Esophagus (tissue), 2 donors: ENCODE measurements around the gene ZNF652. TPM values are rescaled to one million over a fixed set of nuclear protein-coding genes. Genes with fewer than 3 reads are reported as not detected.
"Not testable (repeated sequence)": the region's sequence is repeated elsewhere in the genome, so short reads cannot be mapped to it uniquely, and the experiment has no call there.

Experiments used
- H3K27ac ChIP-seq, 2 donors: one replicate each; pipeline ENCODE4 v1.5.1; 2013; ENCODE audit warnings: low read depth in 2 of 2, mild to moderate bottlenecking in 2 of 2, inconsistent platforms in 1 of 2, low read length in 1 of 2, moderate library complexity in 1 of 2
- H3K27me3 ChIP-seq, 2 donors: one replicate each; pipeline ENCODE4 v1.6.1; 2013; ENCODE audit warnings: low read length in 2 of 2, control low read depth in 1 of 2, mild to moderate bottlenecking in 1 of 2; ENCODE audit not compliant: insufficient read depth in 2 of 2, control insufficient read depth in 1 of 2
- H3K36me3 ChIP-seq, 2 donors: one replicate each; pipeline ENCODE4 v1.6.1; 2013; ENCODE audit warnings: low read length in 1 of 2; ENCODE audit not compliant: control insufficient read depth in 2 of 2, insufficient read depth in 2 of 2
- H3K4me1 ChIP-seq, 2 donors: one replicate each; pipeline ENCODE4 v1.6.1; 2013; ENCODE audit warnings: low read length in 1 of 2; ENCODE audit not compliant: control insufficient read depth in 2 of 2, insufficient read depth in 2 of 2
- H3K4me3 ChIP-seq, 2 donors: one replicate each; pipeline ENCODE4 v1.5.1; 2013; ENCODE audit warnings: low read length in 2 of 2, mild to moderate bottlenecking in 2 of 2, low read depth in 1 of 2, moderate library complexity in 1 of 2
- H3K9me3 ChIP-seq, 2 donors: one replicate each; pipeline ENCODE4 v1.6.1; 2013; ENCODE audit warnings: mild to moderate bottlenecking in 2 of 2, low read depth in 1 of 2, low read length in 1 of 2, moderate library complexity in 1 of 2; ENCODE audit not compliant: control insufficient read depth in 2 of 2, insufficient read depth in 1 of 2
- WGBS, 2 donors: extraction: QIAGEN DNeasy Blood & Tissue Kit; methylation state at CpG; one replicate each; pipeline ENCODE4 v1.1.7; 2013; 5-methylcytosine and 5-hydroxymethylcytosine counted together
- polyA plus RNA-seq, 2 donors: library from polyadenylated mRNA; stranded (reverse); fragments of 200-250 nt; gene quantifications; one replicate each; pipeline ENCODE4 v1.2.3, GENCODE V29; 2013
- donor health status: healthy with polysubstance abuse.
- donor health status: Bipolar disorder and iron deficiency.

ZNF652 gene
- polyA plus RNA-seq, 2 donors, result 6.5 to 18.5 TPM

DNA sequence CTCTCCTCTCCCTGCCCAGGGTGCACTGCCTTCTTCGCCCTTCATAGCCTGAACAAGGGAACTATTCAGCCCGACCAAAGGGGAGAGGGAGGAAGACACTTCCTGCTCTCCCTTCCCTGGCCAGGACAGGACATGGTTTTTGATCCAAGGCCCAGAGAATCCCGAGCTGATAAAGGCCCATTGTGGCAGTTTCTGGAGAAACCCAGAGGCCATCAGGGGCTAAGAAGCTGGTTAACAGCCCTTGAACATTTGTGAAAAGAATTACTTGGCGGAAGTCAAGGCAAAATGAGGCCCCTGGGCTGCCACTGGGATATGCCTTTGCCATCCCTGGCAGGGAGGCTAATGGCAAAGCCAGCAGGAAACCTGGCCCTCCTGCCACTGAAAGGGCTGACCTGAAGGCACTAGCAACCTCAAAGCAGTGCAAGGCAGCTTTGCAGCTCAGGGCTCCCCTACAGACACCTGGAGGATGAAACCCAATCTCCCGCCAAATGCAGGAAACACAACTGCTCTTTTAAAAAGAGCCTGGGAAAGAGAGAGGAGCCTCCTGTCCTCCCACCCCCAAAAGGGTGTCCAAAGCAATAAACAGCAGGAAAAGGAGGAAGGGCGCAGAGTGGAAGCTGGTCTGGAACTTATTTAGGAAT is 40.0 kb upstream of the ZNF652 start:
- Histone ChIP-seq H3K27ac (no peak overlapping the region), H3K4me1 (no peaks in the 10 kb centered on the region), H3K27me3 (no peaks in the 10 kb centered on the region), H3K4me3 (no peak overlapping the region), H3K9me3 (no peaks in the 10 kb centered on the region), H3K36me3 (peaks cover 22 to 23% of the 10 kb centered on the region in 2 donors)
- 76% methylated on average over 6 of the region's 6 CpGs for WGBS, 2 donors

DNA sequence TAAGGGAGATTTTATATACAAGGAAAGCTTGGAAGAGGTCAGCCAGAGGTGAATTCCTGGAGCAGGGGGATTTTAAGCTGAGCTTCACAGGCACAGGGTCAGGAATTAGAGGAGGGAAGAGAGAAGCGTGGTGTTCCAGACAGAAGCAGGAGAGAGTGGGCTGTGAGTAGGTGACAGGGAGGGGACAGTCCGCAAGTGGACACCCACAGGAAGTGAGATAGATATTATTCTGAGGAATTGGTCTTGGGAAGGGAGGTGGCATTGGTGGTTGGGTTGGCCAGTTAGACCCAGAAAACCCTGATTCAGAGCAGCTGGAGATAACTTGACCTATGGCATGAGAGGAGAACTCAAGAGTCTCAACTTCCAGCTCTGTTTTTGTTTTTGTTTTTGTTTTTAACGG is 37.9 kb upstream of the ZNF652 start:
- Histone ChIP-seq H3K27ac (no peak overlapping the region), H3K27me3 (no peaks in the 10 kb centered on the region), H3K4me1 (no peaks in the 10 kb centered on the region)

DNA sequence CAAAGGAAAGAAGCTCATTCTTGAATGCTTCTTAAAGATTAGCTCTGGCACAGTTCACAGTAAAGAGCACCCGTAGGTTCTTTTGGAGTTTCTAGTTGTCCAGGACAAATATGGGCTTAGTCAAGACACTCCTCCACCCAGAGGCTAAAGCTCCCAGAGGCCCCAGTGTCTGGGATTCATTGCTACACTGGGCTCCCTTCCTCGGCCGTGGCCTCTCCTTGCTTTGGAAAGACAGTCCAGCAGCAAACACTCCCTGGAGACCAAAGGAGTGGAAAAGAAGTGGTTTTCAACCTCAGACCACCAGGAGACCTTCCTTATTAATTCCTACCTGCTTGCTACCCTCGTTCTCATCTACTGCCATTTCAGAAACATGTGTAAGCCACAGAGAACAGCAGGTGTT is 35.5 kb upstream of the ZNF652 start:
- H3K27ac ChIP-seq, result no peak overlapping the region
- H3K9me3 ChIP-seq, result no peaks in the 10 kb centered on the region
- 41 to 56% methylated on average over 4 of the region's 4 CpGs for WGBS, 2 donors
- H3K4me1 ChIP-seq, result no peaks in the 10 kb centered on the region
- no peaks in the 10 kb centered on the region for H3K27me3 ChIP-seq
- no peak overlapping the region for H3K4me3 ChIP-seq
- H3K36me3 ChIP-seq, result no peaks in the 10 kb centered on the region

More for the DNA sequence above, 37.9 kb upstream of the ZNF652 start:
- Histone ChIP-seq H3K9me3 (no peaks in the 10 kb centered on the region), H3K4me3 (no peak overlapping the region), H3K36me3 (peaks cover 5 to 11% of the 10 kb centered on the region in 2 donors)
- WGBS, 2 donors, result 65 to 71% methylated on average over 3 of the region's 3 CpGs

DNA sequence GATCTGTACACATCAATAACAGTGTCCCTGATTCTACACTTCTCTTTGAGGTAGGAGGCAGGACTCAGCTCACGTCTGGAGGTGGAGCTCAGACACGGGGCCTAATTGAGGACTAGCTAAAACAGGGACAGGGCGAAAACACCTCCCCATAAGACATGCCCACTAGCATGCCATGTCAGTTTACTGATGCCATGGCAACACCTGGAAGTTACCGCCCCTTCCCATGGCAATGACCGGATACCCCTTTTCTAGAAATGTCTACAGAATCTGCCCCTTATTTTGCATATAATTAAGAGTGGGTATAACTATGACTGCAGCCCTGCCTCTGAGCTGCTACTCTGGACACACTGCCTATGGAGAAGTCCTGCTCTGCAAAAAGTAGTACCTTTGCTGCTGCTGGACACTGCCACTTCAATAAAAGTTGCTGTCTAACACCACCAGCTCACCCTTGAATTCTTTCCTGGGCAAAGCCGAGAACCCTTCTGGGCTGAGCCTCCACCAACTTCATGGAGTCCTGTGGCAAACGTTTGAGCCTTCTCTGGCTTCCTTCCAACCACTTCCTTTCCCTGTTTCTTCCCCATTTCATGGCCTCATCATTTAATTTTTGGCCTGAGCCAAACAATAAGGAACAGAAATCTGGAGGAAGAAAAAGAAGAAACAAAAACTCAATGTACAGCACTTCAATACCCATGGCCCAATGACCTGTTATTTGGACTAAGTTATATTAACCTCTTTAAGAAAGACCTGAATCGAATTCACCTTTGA is 31.6 kb upstream of the ZNF652 start:
- H3K36me3 ChIP-seq, result no peaks in the 10 kb centered on the region
- 74 to 75% methylated on average over 8 of the region's 8 CpGs for WGBS, 2 donors
- no peaks in the 10 kb centered on the region for H3K27me3 ChIP-seq
- H3K4me3 ChIP-seq, result no peak overlapping the region
- H3K9me3 ChIP-seq, result no peaks in the 10 kb centered on the region
- no peak overlapping the region for H3K27ac ChIP-seq
- H3K4me1 ChIP-seq, result peaks cover 0 to 12% of the 10 kb centered on the region in 2 donors

DNA sequence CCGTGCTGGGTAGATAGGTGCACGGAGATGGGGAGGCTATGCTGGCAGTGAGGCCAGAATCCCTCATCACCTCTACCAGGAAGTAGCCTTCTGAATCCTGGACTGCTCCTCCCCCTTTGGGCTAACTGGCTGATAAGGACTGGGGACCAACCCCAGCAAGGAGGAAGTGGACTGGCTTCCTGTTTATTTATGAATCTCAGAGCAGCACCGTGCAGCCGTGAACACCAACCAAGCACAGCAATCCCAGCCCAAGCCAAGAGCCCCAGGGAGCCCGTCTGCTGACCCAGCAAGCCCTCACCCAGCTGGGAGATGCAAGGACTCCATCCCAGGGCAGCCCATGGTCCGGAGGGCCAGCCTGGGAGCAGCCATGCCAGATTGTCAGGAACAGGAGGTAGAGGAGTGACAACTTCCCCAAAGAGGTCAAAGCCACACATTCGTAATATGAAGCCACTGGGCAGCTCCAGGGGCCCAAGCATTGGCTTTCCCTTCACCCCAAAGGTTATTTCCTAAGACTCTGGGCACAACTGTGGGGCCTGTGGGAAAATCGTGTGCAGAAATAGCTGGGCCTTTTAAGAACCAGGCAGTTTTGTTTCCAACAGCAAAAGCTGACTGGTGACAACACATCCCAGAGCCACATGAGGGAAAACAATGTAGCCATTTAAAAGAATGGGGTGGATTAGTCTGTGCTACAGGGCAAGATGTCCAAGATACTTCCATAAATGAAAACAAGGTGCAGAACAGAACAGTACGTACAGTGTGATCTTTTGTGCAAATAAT is 28.7 kb upstream of the ZNF652 start:
- no peak overlapping the region for H3K4me3 ChIP-seq
- peaks cover 0 to 18% of the 10 kb centered on the region in 2 donors for H3K4me1 ChIP-seq
- no peaks in the 10 kb centered on the region for H3K36me3 ChIP-seq
- H3K9me3 ChIP-seq, result no peaks in the 10 kb centered on the region
- H3K27ac ChIP-seq, result peak overlapping the region; percentile 57 to 79
- WGBS, 2 donors, result 50 to 54% methylated on average over 9 of the region's 9 CpGs
- no peaks in the 10 kb centered on the region for H3K27me3 ChIP-seq

DNA sequence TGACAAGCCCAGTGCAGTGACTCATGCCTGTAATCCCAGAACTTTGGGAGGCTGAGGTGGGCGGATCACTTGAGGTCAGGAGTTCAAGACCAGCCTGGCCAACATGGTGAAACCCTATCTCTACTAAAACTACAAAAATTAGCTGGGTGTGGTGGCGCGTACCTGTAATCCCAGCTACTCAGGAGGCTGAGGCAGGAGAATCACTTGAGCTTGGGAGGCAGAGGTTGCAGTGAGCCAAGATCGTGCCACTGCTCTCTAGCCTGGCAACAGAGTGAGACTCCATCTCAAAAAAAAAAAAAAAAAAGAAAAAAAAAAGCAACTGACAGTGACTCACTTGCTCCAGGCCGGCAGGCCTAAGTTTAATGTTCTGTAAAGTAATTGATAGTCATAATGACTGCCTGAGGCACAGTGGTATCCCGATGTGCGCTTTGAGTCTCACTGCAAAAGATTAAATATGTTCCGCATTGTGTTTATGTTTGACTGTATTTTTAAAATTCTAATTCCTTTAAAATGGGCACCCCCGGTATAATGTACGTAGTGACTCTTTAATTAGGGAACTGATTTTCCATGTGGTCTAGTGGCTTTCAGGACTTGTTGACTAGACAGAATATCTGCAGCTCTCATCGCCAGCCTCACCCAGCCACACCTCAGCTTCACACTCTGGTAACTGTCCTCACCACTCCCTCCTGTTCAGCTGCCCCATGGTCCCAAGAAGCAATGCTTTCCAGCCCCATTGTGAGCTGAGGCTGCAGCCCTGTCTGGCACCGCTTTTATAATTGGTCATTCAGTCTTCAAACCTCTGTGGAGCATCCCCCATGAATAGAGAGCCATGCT is 27.7 kb upstream of the ZNF652 start:
- 46 to 60% methylated on average over 12 of the region's 12 CpGs for WGBS, 2 donors
- H3K27ac ChIP-seq, result peak overlapping the region; percentile 57 to 79
- not testable (repeated sequence) for H3K4me3 ChIP-seq, H3K9me3 ChIP-seq, H3K36me3 ChIP-seq, H3K27me3 ChIP-seq
- H3K4me1 ChIP-seq, result peaks cover 0 to 18% of the 10 kb centered on the region in 2 donors

DNA sequence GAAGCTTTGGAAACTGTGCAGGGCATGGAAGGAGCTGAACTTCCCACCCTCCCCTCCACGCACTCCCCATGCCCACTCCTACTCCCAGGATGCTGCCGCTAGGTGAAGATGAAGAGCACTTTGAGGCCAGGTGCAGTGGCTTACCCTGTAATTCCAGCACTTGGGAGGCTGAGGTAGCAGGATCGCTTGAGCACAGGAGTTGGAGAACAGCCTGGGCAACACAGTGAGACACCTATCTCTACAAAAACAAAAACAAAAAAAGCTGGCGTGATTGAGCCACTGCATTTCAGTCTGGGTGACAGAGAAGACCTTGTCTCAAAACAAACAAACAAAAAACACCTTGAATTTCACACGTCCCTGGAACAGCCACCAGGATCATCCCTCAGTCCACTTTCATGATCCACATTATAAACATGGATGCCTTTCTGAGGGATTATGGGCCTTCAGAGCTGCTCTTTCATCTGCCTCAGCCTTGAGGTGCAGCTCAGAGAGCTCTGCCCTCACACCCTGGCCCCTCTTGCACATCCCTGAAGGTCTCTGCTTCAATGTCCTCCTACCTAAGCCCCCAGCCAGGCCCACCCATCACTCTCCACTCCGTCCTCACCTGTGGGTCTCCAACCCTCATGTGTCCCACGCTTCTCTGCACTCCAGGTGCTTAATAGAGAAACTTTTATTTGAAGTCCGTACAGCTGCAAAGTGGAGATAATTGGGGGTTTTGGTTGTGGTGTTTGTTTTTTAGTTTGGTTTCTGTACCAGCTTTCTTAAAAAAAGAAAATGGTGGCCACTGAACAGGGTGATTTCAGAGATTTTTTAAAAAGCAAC is 26.9 kb upstream of the ZNF652 start:
- peak overlapping the region; percentile 9 to 34 for H3K27ac ChIP-seq
- no peak overlapping the region for H3K4me3 ChIP-seq
- WGBS, 2 donors, result 87 to 90% methylated on average over 8 of the region's 8 CpGs
- H3K4me1 ChIP-seq, result peaks cover 0 to 18% of the 10 kb centered on the region in 2 donors
- no peaks in the 10 kb centered on the region for H3K36me3 ChIP-seq
- H3K9me3 ChIP-seq, result no peaks in the 10 kb centered on the region
- no peaks in the 10 kb centered on the region for H3K27me3 ChIP-seq

DNA sequence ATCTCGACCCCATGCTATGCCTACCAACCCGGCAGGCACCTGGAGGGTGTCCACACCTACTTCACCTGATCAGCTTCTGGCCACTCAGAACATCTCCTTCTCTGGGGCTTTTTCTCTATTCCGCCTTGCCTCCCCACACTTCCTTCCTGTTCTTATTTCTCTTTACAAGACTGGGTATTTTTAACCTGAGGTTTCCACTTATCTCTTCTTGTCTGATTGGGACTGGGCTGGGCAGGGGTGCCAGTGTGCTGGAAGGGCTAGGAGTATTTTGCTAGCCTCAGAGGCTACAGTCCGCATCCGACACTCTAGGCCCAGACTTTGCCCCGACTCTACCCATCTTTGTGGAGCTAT is 26.2 kb upstream of the ZNF652 start:
- peak overlapping the region; percentile 9 to 34 for H3K27ac ChIP-seq
- no peaks in the 10 kb centered on the region for H3K36me3 ChIP-seq
- H3K9me3 ChIP-seq, result no peaks in the 10 kb centered on the region
- H3K4me1 ChIP-seq, result peaks cover 0 to 18% of the 10 kb centered on the region in 2 donors
- 84 to 87% methylated on average over 6 of the region's 6 CpGs for WGBS, 2 donors
- H3K27me3 ChIP-seq, result no peaks in the 10 kb centered on the region
- no peak overlapping the region for H3K4me3 ChIP-seq
